RKO (cell line): ENCODE measurements around the gene CCDC142.

Experiments used
- DNase-seq: peaks from one replicate; pipeline ENCODE4 v3.0.0-alpha.2; 2016; ENCODE audit warnings: low spot score

CCDC142 gene

DNA sequence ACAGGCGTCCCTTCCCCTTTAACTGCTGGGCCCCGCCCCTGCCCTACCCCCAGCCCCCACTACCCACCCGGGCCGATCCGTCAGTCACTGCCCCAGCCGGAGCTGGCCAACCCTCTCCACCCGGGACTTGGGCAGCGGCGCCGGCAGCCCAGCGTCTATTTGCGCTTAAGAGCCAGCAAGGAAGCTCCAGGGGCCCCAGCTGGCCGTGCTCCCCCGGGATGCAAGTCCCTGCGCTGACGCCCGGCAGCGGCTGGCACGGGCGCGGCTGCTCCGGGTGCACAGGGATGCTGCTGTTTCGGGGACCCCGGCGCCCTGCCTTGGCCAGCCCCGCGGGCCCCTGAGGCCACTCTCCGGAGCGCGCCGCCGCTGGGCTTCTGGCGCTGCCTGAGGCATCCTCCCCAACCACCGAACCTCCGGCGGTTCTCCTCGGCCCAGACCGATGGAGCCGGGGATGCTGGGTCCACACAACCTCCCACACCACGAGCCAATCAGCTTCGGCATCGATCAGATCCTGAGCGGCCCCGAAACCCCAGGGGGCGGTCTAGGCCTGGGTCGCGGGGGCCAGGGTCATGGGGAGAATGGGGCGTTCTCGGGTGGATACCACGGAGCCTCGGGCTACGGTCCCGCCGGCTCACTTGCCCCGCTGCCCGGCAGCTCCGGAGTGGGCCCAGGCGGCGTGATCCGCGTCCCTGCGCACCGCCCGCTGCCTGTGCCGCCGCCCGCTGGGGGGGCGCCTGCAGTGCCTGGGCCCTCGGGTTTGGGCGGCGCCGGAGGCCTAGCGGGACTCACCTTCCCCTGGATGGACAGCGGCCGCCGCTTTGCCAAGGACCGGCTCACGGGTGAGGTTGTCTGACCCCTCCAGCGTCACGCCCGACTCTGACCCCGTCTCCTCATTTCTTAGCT is 31.8 kb upstream of the CCDC142 start, which contains the start of gene TLX2:
TSS of gene TLX2 (plus strand) at position 83 of the 903 bp plus-strand sequence. CDS start at position 440, 357 bp downstream.
- DNase-seq: no peak

- DNase-seq: no peak
Observed at GRCh38 chr2:74513605-74514367, 31.0 kb upstream of the CCDC142 start.

DNA sequence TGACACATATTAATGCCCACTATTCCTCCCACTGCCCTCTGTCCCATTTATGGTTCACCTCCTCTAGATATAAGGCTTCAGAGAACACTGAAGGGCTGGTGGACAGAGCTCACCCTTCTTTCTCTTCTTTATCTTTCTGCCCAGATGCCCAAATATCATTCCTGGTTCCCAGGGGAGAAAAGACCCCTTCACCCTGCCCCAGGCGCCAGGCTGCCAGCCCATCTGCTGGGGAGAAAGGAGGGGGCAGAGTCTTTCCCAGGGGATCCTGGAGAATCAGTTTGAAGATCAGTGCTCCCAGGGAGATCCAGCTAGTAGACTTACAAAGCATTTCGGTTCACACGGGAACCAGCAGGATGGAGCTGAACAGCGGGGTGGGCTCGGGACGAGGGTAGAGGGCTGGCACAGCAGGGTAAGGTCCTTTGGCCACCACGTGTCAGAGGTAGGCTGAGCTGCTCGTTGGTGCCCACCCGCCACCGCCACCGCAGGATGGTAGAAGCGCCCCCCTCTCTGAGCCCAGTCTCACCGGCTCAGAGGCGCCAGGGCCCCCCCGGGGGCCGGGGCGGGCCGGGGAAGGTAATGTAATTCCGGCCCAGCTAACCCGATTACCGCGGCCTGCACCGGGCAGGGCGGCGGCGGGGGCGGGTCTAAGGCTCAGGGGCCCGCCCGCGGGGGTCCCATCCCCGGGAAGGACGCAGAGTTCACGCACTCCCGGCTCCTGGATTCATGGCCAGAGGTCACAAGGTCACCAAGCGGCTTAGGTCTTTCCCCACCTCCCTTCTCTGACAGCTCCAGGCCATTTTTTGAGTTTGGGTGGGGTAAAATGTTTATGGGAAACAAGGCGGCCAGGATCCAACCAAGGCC is 30.2 kb upstream of the CCDC142 start:
- no peak for DNase-seq

GRCh38 chr2:74511104-74511989 is 28.5 kb upstream of the CCDC142 start:
- DNase-seq: no peak

DNA sequence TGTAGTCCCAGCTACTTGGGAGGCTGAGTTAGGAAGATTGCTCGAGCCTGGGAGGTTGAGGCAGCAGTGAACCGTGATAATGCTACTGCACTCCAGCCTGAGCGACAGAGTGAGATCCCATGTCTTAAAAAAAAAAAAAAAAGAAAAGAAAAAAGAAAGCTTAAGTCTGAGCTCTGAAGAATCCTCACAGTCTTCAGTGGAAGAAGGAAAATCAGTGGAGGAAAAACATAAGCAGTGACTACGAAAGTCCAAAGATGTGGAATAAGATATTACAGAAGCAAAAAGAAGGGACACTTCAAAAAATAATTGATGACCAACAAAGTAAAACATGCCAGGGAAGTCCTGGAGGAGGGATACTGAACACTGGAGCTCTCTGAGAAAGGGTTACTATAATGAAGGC is 27.5 kb upstream of the CCDC142 start:
- DNase-seq: no peak

DNA sequence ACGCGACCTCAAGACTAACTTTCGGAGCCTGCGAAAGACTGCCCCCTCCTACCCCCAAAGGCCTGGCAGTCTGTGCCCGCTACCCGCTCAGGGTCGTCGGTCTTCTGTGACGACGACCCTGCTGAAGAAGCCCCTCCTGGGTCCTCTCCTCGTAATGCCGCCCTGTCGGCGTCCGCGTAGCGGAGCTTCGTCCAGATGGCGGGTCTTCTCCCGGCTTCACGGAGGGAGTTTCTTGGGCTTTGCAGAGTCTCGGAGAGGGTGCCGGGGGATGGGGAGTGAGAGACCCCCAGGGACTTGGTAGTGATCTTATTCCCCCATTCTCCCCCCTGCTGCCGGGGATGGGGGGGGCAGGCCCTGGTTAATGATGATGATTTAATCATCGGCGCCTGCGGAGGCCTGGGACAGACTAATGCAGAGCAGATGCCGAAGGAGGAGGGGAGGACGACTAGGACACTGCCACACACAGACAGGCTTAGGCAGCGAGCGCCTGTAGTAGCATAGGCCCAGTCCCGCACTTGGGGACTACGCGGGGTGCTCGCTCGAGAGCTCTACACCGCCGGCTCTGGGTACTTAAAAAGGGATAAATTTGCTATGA is 25.2 kb upstream of the CCDC142 start:
- DNase-seq: peak; percentile 79

DNA sequence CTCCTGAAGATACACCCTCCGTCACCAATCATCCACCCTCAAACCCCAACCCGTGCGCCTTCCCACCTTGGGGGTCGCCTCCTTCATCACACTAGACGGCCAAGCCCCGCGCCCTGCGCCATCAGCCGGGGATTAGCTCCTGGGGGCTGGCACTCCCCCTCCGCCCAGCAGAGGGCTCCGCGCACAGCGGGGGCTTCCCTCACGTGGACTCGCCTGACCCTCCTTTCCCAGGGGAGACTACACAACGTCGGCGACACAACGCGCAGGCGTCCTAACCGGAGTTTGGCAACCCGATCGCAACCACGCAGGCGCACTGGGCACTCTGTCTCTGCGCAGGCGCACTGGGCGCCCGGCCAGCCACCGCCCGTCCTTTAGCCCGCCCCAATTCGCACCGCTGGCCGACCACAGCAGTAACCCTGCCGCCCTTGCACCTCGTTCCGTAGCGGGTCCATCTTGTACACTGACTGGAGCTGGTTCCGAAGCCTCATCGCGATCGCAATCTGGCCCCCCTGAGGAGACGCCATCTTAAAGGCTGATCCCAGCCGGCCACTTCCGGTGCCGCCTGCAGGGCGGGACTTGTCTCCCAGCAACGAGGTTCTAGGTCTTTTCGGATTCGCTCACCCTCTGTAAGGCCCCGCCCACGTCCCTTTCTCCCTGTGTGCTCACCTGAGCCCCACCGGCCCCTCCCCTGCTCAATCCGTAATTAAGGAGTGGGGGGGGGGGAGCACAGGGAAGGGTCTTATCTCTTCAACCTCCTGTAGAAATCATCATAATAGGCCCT is 24.5 kb upstream of the CCDC142 start, which contains the start of gene PCGF1:
TSS of gene PCGF1 (minus strand) at position 551 of the 781 bp plus-strand sequence. CDS start at position 524, 27 bp downstream.
- DNase-seq: peak; percentile 98

DNA sequence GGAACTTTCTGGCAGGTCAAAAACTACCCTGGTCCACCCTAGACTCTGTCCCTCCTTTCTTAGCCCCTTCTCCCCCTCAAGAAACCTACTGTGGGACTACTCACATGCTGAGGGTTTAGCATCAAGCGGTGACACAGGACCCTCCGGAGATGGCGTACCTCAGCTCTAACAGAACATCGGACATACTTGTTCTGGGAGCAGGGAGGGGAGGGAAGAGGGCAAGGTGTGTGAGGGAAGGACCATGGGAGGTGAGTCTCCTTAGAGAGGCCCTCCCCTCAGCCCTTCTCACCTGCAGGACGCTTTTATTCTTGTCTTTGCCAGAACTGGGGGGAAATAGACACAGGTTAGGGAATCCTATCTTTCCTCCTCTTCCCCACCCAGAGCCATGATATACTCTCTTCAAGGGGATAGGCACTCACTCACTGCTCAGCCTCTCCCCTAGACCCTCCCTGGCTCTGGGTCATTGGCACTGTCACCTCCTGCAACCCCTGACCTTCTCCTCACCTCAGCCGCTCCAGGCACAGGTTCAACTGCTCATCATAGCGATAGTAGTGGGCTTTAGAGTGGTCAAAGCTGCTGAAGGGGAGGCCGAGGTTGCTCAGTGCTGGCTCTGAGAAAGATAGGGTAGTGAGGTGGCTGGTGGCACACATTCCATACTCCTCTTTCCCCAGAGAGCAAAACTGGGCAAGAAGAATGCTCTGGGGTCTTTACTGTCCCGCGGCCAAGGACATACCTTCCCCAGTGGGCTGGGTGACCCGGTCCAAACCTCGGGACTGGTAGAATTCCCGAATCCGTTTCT is 22.8 kb upstream of the CCDC142 start:
- no peak for DNase-seq

DNA sequence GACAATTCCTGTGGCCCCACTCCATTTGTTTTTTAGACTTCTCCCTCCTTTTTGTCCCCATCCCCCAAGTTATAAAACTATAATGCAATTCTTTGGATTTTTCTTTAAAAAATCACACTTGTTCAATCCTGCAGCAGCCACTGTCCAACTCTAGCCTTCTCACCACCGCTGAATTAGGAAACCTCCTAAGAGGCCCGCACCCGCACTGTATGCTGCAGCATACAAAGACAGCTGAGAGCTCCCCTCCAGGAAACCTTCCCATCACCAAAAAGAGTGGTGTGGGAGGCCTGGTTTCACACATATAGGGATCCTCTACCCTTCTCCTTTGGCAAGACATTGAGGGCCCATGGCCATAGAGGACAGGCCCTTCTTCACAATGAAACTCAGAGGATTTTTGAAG is 21.8 kb upstream of the CCDC142 start:
- no peak for DNase-seq

DNA sequence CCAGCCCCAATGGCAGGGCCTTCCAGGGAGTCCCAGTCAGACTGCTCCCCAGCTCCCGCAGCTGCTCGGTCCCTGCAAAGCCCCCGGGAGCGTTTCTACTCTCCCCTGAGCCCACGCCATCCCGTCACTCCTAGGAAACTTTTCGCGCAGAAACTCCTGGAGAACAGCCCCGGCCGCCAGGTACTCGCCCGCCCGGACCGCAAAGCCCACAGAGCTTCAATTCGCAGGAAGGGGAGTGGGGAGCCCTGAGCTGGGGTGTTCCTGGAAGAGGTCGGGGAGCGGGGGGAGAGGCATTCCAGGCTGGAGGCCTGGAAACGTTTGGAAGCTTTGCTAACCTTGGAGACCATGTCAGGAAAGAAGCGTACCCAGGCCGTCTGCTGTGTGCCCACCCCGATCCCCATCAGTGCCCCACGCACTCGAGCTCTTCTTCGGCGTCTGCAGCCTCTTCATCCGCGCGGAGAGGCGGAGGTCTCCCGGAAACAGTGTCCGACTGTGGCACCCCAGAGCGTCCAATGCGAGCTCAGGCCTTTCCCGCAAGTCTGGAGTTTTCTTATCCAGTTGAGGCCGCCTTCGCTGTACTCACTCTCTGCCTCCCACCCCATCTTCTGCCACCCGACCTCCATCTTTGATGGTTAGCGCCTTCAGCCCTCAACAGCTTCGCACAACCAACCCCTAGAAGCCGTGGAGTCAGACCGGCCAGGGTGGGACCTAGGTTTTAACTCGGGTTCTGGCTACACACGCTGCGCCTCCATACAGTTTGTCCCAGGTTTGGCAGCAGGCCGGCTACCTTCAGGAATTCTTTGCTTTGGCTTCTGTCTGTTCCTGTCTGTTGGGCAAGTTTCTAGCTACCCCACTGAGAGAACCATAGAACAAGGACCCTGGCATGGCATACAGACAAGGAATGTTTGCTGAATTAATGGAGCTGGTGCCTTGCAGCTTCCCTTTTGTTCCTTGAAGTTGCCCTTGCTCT is 21.0 kb upstream of the CCDC142 start:
- DNase-seq: peak; percentile 66

- peak; percentile 94 for DNase-seq
Observed at GRCh38 chr2:74502720-74503505, 20.1 kb upstream of the CCDC142 start.

DNA sequence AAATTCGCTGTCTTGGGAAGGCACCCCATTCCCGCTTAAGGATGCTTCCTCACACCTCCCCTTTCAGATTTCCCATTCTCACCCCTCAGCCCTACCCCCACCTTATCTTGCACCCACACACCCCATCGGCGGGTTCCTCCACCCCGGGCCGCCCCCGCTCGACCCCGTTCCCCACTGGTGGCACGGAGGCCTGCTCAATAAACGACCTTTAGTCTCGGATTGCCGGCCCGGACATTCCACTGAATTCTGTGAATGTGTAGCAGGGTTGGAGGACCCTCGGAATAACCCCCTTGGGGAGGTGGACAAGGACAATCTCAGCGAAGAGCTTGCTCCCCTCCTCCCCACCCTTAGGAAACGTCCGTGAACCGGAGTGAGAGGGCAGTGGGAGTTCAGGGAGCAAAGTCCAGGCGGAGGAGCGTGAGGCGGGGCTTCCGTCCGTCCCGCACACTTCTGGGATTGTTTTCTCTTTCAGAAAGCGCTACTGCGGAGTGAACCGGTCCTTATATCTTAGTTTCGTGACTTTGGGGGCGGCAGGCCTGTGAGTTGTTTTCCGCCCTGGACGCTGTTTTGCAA is 19.4 kb upstream of the CCDC142 start:
- peak; percentile 64 for DNase-seq

GRCh38 chr2:74501335-74502071 is 18.7 kb upstream of the CCDC142 start:
- DNase-seq: no peak

DNA sequence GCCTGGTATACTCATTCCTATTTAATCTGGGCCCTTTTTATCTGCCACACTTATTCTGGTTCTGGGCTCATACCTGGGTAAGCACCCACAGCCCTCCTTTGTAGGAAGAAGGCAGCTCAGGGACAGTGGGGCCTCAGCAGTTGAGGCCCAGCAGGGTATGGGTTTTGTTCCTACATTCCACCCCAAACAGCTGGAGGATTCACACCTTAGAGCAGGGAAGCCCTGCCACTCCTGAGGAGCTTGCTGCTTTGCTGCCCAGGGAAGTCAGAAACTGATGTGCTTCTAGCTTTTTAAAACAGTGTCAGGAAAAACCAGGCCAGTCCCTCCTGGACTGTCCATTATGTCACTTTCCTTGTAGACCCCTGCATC is 17.8 kb upstream of the CCDC142 start:
- DNase-seq: no peak

DNA sequence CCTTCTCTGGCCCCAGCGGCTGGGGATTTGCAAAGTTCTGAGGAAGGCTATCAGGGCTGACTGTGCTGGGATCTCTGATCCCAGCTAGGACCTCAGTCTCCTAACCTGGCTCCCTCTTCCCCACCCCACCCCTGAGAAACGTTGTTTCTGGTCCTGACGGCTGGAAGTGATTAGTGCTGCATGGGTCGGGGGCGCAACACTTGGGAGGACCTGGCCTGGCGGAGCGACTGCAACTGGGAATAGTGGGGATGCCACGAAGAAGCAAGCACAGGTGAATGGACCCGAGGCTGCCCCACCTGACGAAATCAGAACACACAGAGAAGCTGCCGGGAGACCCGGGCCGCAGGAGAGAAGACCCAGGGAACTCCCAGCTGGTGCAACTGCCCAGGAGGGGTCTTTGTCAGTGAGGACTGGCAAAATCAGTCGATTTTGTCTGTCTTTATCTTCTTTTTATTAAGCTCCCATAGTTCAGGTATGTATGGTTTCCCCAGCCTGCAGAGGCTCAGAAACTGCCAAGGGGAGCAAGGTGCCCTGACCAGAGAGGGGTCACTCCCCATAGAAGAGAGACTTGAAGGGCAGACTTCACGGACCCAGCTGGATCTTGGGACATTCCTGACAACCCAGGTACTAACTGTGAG is 17.3 kb upstream of the CCDC142 start:
- DNase-seq: no peak
